ENCODE data around the gene ARAP3.
A peak's percentile ranks its signal among the peaks of the same experiment; 100 is the strongest.
"Not testable (repeated sequence)": the region's sequence is repeated elsewhere in the genome, so short reads cannot be mapped to it uniquely, and the experiment has no call there.

ARAP3 gene

DNA sequence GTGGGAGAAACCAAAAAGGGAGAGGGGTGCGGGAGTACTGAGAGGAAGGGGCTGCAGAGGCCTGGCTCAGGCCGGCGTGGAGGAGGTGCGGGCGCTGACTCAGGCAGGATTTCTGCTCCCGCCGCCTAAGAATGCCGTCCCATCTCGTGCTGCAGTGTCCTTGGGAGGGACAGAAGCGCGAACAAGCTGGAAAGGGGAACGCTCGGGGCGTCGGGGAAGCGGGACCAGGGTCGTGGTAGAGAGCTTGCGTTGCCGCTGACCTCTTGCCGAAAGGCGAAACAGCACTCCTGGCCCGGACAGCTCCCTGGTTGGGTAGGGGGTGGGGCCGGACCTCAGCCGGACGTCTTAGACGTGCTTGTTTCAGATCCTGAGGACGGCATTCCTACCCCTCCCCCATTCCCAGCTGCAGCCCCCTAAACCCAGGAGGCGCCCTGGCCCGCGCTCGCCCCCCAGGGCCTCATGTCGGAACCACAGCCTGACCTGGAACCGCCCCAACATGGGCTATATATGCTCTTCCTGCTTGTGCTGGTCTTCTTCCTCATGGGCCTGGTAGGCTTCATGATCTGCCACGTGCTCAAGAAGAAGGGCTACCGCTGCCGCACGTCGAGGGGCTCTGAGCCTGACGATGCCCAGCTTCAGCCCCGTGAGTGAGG, 44.1 kb downstream of the ARAP3 start:
- DNase-seq = no peak

- no peak for DNase-seq
These were observed 44.8 kb downstream of the ARAP3 start for GRCh38 chr5:141637123-141637766.

DNA sequence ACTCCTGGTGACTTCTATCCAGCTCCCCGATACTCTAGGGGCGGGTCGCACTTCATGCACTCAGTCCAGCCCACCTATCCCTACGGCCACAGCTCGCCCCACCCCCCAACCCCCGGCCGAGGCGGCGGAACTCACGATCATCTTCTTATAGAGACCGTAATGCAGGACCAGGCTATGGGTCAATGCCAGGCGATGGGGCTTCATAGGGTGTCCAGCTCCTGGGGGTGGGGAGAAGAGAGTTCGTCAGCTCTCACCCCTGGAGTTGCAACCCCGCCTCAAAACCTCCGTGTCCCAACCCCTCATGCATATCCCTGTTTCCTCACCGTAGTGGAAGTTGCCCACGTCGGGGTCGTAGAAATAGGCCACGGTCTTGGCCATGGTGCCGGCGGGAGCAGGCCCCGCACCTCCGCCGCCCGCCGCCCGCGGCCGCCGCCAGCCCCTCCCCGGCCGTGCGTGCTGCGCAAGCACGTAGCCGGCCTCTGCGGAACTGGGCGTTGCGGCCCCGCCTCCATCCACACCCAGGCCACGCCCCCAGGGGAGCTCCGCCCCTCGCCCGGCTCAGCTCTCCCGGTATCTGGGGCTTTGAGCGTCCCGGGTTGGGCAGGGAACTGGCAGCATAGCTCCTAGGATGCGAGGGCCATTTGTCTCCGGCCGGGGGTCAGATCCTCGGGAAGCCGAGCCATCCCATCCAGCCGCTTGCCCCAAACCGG, 45.5 kb downstream of the ARAP3 start, which contains the start of the genes HDAC3 and RELL2:
Gene HDAC3, minus strand, starts transcription at position 437 of the 710 bp plus-strand sequence. Its CDS starts 59 bp downstream, at position 378.
Gene RELL2, plus strand, starts transcription at position 585 of the 710 bp plus-strand sequence. CDS start 1,229 bp downstream, outside the sequence.
- DNase-seq = peak; percentile 21

- DNase-seq = no peak
These were observed 46.0 kb downstream of the ARAP3 start for GRCh38 chr5:141636106-141636412.

DNA sequence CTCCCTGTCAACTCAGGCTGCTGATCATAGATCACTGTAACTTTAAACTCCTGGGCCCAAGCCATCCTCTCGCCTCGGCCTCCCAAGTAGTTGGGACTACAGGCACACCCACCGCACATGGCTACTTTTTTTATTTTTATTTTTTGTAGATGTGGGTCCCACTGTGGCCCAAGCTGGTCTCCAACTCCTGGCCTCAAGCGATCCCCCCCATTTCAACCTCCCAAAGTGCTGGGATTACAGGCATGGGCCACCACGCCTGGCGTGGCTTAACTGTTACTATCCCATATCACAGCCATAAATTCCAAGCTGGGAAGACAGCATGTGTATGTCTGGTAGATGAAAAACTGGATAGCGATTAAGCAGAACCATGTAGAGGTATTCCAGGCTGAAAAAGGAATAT, 46.4 kb downstream of the ARAP3 start:
- DNase-seq = no peak

DNA sequence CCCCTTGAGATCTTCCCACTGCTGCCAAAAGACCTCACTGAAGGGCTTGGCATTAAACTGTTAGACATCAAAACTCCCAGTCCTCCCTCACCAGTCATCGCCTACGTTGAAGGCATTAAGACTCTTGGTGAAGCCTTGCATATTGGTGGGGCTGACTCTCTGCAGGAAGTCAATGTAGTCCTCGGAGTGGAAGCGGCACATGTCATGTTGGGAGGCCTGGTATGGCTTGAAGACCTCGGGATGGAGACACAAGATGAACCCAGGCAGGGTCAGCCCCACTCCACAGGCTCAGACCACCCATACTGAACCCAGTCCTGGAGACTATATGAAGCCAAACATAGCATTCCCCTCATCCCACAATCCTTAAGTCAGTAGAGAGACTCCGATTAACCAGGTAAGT, 47.3 kb downstream of the ARAP3 start:
- no peak for DNase-seq

- DNase-seq = no peak
These were observed 48.0 kb downstream of the ARAP3 start for GRCh38 chr5:141633871-141634561.

- no peak for DNase-seq
These were observed 49.4 kb downstream of the ARAP3 start for GRCh38 chr5:141632650-141633049.

GRCh38 chr5:141630570-141631140, 51.4 kb downstream of the ARAP3 start:
- no peak for DNase-seq

GRCh38 chr5:141628175-141628788, 53.7 kb downstream of the ARAP3 start:
- no peak for DNase-seq

- DNase-seq = no peak
These were observed 58.4 kb downstream of the ARAP3 start for GRCh38 chr5:141623611-141624010.

DNA sequence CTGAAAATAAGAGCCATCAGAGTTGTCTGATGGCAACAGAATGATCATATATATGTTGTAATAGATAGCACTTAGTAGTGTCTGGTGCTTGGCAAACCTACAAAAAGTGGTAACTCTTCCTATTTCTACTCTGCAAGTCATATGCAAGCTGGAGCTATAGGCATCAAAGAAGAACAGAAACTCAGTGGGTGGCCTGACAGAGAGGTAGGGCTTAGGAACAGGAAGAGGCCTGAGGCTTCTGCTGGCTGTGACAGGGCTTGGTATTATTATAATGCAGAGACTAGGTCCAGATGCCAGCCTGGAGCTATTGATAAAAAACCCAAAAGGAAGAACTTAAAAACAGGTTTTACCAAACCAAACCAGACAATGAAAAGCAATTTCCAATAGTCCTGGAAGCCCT, 58.8 kb downstream of the ARAP3 start:
- DNase-seq = no peak

DNA sequence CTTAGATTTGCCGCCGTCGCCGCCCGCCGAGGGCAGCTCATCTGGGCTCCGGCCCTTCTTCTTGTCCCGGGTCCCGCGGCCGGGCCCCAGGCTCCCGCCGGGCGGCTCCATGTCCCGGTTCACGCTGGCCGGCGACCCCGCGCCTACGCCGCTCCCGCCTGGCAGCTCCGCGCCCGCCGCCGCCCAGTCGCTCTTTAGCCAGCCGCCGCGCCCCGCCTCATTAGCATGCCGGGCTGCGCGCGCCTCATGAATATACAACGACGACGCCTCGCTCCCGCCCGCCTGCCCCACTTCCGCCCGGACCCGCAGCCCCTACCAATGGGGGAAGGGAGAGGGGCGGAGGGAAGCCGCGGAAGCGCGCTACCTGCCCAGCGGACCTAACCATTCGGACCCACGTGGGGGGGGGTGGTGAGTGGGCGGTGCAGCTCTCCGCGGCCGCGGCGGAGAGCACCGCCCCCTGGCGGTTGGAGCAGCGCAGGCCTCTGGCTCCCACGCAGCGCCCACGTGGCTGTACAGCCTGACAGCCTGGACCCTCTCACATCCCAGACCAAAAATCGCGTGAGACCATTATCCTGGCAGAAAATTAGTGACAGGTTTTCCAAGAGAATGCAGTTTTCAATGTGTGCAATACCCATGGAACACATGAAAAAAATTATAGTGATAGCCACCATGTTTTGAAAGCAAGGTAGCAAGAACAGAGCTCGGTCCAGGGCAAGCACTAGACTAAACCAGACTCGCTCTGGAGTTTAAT, 63.1 kb downstream of the ARAP3 start, which contains the start of gene DIAPH1:
Gene DIAPH1, minus strand, starts transcription at position 197 of the 751 bp plus-strand sequence. Its CDS starts 86 bp downstream, at position 111.
- peak; percentile 42 for DNase-seq

- no peak for DNase-seq
These were observed 63.8 kb downstream of the ARAP3 start for GRCh38 chr5:141618030-141618803.

- no peak for DNase-seq
These were observed 64.4 kb downstream of the ARAP3 start for GRCh38 chr5:141617682-141618029.

GRCh38 chr5:141617128-141617527, 64.9 kb downstream of the ARAP3 start:
- no peak for DNase-seq

GRCh38 chr5:141615991-141616720, 65.9 kb downstream of the ARAP3 start:
- DNase-seq = no peak

DNA sequence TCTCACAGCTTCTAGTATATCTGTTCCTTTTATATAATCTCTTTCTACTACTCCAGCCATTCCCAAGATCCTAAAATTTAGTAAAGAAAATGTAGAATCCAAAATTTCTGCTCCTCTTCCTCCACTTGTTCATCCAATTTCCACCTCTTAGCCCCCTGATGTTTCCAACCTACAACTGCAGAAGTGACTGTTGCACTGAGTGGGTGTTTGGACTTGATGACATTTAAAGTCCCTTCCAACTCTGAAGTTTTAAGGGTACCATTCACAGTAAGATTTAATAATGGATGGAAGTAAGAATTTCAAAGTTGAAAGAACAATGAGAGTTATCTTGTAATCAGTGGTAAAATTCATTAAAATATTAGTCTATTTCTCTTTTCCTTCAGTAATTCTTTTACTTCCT, 68.7 kb downstream of the ARAP3 start:
- no peak for DNase-seq

- DNase-seq = no peak
These were observed 70.7 kb downstream of the ARAP3 start for GRCh38 chr5:141611289-141611688.

DNA sequence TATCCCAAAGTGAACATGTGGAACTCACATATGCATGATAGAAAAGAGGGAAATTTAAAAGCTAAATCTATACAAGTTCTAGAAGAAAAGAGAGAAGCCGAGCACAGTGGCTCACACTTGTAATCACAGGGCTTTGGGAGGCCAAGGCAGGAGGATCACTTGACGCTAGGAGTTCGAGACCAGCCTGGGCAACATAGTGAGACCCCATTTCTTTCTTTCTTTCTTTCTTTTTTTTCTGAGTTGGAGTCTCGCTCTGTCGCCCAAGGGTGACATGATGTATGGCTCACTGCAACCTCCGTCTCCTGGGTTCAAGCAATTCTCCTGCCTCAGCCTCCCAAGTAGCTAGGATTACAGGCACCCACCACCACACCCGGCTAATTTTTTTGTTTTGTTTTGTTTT, 72.1 kb downstream of the ARAP3 start:
- DNase-seq = not testable (repeated sequence)

Measured in KG1 (cell line).